ENCODE measurements around the gene CCL4.
"Not testable (repeated sequence)": the region's sequence is repeated elsewhere in the genome, so short reads cannot be mapped to it uniquely, and the experiment has no call there.

The CCL4 gene

DNA sequence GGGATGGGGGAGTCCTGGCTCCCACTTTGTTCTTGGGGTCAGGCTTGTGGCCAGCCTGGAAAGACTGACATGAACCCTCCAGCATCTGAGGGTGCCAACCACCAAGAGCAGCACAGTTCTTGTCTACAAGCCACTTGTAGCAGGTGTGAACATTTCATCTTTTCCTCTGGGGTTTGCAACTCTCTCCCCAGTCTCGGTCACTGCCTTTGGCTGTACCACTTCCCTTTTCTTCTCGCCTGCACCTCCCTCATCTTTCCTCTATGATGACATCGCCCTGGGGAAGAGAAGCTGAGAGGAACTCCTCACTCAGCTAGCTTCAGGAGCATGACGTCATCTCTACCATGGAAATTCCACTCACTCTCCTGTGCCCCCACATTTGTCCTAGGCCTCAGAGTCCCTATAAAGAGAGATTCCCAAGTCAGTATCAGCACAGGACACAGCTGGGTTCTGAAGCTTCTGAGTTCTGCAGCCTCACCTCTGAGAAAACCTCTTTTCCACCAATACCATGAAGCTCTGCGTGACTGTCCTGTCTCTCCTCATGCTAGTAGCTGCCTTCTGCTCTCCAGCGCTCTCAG lies at the start of gene CCL4:
CCL4 (plus strand) TSS at position 427 of the 575 bp plus-strand sequence; CDS start at position 506, 79 bp downstream.
- peak; percentile 64 to 81 for DNase-seq

DNA sequence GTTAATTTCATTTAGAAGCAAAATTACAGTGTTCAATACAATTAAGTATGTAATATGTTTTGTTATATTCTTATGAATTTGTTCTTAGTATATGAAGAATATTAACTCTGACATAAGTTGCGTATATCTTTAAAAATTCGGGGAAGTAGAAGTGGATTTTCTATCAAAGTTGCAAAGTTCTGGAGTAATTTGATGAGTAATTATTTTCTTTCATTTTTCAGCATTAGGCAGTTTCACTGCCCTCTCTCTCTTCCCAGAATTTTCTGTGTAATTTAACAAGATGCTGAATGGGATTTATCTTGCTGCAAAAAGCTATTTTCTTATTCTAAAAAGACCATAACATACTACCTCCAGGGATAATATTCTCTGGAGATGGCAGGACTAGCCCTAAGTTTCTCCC lies 48.5 kb upstream of the CCL4 start:
- no peak for DNase-seq

DNA sequence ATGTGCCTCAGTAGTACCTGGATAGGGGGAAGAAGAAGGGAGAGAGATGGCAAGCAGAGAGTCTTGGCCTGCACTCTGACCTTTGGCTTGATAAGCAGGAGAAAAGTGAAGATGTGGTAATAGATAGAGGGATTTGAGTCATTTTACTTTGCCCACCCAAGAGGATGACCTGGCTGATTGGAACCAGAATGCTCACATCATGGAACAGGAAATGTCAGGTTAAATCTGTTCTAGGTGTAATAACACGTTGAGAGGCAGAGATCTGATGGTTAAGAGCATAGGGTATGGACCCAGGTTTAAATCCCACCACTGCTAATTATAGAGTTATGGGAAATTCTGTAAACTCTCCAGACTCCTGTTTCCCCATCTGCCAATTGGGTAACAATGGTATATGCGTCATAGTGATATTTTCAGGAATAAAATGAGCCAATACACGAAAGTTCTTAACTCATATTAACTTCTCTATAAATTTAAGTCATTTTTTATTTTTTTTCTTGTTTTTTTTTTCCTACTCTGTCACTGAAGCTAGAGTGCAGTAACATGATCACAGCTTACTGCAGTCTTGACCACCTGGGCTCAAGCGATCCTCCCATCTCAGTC lies 47.6 kb upstream of the CCL4 start:
- DNase-seq, result no peak

DNA sequence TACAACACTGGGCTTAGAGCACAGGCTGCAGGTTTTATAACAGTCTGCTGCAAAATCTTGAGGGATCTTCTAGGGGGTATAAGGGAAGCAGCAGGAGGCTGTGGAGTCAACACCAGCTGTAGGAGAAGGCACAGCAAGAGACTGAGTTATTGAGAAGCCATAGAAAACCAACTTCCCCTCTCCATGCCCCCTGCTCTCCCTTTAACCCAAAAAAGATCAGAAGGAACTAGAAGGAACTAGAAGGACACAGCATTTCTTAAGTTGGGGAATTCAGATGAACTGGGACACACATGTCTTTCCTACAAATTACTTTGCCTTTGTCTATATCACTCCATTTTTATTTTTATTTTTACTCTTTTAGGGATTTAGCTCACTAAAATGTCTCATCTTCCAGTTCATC lies 45.7 kb upstream of the CCL4 start:
- no peak for DNase-seq

DNA sequence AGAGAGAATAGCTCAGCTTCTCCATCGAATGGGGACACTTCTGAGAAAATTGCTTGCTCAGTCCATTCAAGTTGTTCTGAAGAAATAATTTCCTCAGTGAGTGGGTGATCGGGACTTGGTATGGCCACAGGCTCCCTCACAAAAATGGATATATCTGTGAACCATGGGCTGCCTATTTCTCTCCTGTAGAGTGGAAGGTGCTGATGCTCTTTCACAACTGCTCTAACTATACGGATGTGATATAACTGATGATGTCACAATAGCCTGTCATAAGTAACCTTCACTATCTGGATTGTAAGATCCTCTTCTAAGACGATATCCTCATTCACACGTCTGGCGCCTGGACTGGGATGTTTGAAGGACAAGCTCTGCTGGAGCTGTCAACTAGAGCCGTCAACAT lies 44.2 kb upstream of the CCL4 start:
- no peak for DNase-seq

DNA sequence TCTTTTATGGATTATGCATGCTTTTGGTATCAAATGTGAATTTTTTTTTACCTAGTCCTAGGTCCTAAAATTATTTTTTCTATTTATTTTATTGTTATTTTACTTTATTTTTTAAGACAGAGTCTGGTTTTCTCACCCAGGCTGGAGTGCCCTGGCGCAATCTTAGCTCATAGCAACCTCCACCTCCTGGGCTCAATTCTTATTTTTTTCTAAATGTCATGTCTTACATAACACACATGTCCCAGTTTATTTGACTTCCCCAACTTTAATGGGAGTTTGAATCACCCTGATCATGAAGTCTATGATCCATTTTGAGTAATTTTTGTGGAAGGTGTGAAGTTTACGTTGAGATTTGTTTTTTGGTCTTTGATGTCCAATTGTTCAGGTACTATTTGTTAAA lies 42.8 kb upstream of the CCL4 start:
- DNase-seq, result no peak

DNA sequence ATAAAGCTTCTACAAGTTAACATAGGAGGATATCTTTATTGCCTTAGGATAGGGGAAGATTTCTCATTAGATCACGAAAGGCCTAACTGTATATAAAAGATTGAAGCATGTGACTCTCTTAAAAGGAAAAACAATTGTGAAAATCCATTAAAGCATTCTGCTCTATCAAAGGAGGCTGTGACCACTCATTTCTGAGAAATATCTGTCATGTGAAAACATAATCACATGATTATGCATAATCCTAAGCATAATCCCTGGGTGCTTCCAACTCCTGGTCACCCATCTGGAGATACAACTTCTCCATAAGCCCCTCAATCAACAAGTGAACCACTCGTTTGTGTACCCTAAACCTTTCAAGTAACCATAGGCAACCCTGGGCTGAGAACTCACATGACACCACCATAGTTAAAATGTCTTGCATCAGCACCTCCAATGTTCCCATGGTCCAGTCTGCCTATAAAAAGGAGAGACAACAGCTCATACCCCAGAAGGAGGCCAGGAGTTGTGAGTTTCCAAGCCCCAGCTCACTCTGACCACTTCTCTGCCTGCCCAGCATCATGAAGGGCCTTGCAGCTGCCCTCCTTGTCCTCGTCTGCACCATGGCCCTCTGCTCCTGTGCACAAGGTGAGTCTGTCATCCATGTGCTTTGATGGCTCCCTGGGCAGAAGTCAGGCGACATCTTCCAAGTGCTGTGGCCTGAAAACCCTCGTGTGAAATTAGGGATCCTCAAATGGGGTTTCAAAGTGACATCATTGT lies 39.7 kb upstream of the CCL4 start, which contains the start of gene CCL18:
CCL18 (plus strand) TSS at position 487 of the 756 bp plus-strand sequence; CDS start at position 558, 71 bp downstream.
- DNase-seq, result no peak

DNA sequence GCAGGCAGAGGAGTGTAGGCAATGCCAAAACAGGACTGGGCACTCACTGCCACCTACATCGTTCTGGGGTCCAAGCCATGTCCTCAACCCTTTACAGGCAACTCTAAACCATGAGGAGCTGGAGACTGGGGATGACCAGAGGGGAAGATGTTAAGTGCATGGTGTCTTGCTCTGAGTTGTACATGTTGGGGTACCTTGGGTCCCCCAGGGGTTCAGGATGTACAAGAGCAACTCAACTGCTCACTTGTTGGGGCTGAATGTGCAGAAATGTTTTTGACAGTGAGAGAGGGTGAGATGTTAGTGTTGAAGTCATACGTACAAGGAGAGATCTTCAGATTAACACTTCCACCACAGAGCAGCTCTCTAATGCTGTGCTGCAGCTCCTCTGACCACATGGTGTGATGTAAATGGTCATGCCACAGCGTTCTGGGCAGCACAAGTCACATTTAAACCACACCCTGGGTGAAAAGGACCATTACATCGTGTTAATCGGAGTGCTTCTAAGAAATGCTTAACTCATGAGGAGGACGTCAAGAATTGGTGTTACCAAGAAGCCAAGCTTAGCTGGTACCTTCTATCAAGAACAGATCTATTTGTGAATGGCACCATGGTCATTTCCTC lies 37.2 kb upstream of the CCL4 start:
- peak; percentile 70 to 71 for DNase-seq

DNA sequence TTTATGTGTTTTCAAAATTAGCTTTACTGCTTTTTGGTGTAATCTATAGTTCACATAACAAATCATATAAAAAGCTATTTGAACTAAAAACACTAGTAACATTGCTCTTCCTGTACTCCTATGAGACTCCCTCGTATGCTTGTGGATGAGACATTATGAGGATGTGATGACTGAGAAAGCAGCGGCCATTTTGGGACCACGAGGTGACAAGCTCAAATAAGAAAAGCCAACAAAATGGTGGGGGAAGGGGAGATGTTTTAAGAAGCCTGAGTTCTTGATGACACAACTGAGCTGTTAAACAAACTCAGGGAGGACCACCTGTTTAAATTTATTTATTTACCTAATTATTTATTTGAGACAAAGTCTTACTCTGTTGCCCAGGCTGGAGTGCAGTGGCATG lies 35.1 kb upstream of the CCL4 start:
- DNase-seq, result no peak

DNA sequence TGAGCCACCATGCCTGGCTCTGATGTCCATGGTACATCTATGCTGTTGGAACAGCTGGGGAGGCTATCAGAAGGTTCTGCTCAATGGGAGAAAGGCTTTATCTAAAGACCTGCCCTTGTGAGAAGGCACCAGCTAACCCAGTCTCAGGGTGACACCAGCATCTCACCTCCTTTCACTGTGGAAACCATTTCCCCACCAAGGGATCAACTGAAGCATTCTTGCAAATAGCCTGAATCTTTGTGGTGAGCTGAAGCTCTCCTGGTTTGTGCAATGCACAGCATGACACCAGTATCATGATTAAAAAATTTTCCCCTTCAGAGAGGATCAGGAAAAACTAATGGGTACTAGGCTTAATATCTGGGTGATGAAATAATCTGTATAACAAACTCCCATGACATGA lies 34.5 kb upstream of the CCL4 start:
- DNase-seq, result no peak

DNA sequence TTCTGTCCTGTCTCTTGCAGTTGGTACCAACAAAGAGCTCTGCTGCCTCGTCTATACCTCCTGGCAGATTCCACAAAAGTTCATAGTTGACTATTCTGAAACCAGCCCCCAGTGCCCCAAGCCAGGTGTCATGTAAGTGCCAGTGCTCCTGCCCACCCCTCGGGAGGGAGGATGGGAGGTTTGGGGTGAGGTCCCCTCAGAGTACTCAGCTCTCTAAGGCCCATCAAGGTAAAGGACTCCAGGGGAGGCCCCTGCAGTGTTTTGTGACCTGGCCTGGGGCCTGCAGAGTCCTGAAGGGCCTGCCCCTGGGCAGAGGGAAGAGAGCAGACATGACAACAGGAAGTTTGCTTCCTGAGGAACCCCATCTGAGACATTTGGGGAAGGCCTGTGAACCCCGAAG lies 33.2 kb upstream of the CCL4 start:
- DNase-seq, result no peak

DNA sequence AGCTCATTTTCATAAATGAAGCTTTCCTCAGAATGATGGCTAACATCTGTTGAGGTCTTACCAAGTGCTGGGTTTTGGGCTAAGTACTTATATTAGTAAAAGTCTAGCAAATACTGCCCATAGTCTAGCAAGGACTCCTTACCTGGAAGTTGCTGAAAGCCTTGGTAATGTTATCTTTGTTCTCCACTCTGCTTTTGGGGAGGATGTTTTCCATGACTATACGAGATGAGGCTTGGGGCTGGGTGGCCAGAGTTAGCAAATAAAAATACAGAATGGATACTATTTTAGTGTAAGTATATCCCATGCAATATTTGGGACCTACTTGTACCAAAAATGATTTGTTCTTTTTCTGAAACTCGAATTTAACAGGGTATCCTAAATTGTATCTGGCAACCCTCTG lies 31.9 kb upstream of the CCL4 start:
- no peak for DNase-seq

DNA sequence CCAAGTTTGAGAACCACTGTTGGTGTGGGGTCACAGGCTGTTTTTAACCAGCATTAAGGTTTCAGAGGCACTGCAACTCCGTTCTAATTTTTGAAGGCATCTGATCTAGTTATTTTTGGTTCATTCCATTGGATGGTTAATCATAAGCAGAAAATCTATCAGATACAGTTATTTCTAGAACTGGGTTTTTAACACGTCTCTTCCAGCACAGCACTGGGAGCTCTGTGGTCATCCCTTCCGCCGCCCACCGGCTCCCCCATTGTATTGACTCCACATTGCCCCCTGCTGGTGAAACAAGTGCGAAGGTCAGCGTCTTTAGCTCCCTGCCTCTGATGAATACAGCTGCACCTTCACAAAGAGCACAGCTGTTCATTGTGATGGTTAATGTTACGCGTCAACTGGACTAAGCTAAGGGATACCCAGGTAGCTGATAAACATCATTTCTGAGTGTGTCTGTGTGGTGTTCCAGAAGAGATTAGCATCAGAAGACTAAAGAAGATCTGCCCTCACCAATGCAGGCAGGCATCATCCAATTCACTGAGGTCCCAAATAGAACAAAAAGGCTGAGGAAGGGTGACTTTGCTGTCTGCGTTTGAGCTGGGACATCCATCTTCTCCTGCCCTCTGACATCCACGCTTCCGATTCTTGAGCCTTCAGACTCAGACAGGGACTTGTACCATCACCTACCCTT lies 31.1 kb upstream of the CCL4 start:
- DNase-seq, result peak; percentile 73 to 76

DNA sequence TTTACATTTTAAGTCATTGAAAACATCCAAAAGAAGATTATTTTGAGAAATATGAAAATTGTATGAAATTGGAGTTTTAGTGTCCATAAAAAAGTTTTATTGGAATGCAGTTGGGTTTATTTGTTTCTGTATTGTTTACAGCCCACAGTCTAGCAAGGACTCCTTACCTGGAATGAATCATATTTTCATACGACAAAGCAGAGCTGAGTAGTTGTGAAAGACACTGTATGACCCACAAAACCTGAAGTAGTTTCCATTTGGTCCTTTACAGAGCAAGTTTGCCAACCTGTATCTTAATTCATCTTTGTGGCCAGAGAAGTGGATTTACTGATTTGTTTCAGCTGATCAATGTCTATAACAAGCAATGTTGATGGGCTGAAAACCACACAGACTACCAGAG lies 29.3 kb upstream of the CCL4 start:
- no peak for DNase-seq

DNA sequence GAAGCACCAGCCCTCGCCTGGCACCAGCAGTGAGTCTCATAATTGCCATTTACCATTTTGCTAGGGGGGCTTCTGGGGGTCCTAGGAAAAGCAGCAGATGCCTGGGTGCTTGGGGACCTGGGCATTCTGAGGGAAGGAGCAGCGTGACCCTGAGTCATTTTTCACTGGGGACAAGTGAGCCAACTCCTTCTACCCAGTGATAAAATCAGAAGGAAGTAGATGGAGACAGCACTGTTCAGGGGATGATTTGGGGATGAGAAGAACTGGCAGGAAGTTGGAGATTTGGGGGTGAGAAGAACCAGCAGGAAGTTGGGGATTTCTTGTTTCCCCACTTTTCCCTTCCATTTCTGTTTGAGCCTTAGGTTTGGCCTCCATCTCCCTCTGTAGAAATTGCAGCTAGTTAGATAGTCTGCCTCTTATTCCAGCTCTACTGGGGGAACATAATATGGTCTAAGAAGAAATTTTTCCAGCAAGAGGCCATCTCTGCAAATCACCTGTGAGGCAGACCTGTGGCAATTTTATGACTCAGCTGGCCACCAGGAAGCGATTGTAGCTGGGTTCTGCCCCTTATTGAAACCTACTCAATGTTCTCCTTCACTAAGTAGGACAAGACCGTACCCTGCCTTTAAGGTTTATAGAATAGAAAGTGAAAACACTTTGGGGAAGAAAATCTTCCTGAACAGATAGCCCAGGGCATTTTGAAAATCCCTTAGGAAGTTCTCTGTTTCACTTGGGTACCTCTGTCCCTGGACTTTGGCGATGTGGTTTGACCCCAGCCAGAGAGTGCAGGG lies 21.8 kb upstream of the CCL4 start:
- not testable (repeated sequence) for DNase-seq

DNA sequence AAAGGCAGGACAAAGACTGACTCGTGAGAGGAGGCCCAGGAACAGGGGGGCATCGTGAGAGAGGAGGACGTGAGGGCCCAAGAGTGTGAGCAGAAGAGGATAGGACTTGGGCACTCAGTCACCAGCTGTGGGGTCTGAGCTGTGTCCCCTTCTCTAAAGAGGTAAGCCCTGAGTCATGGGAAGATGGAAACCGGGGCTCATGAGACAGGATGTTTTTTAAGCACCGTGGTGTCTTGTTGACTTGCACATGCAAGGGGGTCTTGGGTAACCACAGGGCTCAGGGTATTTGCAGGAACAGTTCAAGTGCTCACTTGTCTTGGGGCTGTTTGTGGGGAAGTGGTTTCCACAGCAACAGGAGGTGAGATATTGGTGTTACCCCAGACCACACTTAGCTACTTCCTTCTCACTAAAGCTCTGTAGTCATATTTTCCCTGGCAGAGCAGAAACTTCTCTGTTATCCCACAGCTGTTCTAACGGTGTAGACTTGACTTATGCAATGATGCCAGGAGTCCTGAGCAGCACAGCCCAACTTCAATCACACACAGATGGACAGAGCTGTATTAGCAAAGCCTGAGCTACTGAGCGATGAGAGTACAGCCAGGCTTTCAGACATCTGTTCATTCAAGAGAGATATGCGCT lies 21.0 kb upstream of the CCL4 start:
- peak; percentile 83 for DNase-seq

DNA sequence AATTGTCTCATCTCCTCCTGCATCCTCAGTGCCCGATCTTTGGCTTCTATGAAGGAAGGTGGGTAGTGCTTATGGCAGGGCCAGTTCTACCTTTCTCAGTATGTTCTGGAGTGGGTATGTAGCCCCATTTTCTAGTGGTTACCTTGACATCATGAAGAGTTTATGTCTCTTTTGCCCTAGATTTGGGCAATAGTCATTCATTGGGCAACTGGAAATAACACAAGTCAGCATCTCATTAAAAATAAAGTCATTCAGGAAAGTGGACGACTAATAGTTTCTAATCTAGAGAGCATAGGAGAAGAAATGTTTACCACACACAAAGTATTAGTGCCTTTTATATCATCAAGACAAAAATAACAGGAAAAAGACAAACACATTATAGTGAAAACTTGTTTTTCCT lies 19.9 kb upstream of the CCL4 start:
- DNase-seq, result not testable (repeated sequence)

DNA sequence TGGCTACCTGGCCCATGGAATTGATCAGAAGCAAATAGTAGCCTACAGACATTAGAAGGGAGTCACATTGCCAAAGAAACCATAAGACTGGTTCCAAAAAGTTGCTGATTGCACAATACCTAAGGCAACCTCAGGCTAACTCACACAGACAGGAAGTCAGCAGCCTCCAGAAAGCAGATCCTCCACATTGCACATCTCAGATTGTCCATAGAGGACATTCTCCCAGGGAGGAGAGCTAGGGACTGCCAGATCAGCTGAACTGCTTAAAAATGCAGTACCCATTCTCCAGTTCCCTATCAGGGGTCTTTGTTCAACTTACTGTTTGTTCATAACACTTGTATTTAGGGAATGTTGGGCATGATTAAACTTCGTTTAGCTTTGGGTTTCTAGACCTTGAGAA lies 17.9 kb upstream of the CCL4 start:
- peak in 1 of 2 donors; percentile 56 for DNase-seq

DNA sequence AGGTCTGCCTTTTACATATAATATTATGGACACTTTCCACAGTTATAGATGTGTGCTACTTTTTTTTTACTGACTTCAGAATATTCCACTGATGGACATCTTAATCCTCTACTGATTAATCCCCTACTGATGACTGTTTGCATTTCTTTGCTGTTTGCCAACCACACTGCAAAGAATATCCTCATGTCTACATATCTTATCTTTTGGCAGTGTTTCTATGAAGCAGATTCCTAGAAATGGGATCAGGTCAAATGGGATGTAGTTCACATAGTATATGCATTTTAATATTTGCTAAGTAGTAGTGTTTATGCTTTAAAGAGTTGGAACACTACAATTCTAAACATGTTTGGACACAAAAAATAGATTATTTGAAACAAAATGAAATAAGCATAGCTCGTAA lies 16.8 kb upstream of the CCL4 start:
- DNase-seq, result no peak

DNA sequence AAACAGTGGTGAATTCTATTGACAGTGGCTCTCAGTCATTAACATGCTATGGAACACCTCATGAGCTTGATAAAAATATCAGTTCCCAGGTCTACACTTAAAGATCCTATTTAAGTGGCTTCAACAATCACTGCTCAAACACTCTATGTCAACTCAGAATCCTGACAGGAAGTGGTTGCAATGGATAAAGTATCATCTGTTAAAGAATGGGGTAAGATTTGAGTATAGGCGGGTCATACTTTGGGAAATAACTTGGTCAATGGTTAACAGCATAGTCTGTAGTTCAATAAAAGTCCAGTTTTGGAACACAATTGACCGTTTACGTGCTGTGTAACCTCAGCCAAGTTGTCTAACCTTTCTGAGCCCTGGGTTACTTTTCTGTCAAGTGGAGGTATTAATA lies 16.2 kb upstream of the CCL4 start:
- DNase-seq, result not testable (repeated sequence)

DNA sequence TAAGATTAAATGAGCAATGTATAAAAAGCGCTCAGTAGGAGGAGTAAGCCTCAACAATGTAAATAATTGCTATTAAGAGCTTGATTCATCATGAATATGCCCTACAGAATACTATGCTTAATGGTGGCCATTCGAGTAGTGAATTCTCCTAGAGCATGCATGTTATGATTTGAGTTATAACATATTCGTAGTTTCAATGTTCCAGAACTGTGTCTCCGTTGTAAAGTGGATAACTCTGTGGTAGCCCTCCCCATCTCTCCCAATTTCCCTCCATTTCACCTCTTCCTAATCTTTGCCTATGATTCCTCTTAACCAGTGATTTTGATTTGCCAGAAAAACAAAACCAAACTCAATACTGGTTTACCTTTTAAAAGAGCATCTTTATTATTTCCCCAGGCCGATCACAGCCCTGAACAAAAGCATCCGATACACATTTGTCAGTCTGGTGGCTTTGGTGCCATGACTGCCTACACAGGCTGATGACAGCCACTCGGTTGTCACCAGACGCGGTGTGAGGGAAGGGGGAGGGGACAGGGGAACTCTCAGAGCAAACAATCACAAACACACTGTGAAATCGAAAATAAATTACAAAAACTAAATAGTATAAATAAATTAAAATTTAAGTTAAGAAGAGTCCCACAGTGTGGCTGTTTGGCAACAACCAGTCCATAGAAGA lies 15.6 kb upstream of the CCL4 start:
- peak in 1 of 2 donors; percentile 59 for DNase-seq

All from CD4-positive, alpha-beta T cell treated with Interleukin-4 for 1 hour (primary cell).